Fibroblast of skin of right quadriceps (primary cell): ENCODE measurements around the gene SAA2.
"Not testable (repeated sequence)": the region's sequence is repeated elsewhere in the genome, so short reads cannot be mapped to it uniquely, and the experiment has no call there.

Experiments
- DNase-seq: peaks from one replicate; pipeline ENCODE4 v3.0.0-alpha.2; 2013

SAA2 gene

GRCh38 chr11:18248561-18248960, at the start of gene SAA2:
Gene SAA2, minus strand, starts transcription at chr11:18248668. Its CDS starts 657 bp downstream, at chr11:18248011.
- no peak for DNase-seq

- DNase-seq: no peak
Measured at GRCh38 chr11:18295316-18295715, 46.8 kb upstream of the SAA2 start.

- DNase-seq: no peak
Measured at GRCh38 chr11:18294862-18295261, 46.4 kb upstream of the SAA2 start.

- DNase-seq: no peak
Measured at GRCh38 chr11:18288911-18289310, 40.4 kb upstream of the SAA2 start.

GRCh38 chr11:18285841-18286240, 37.4 kb upstream of the SAA2 start:
- no peak for DNase-seq

- DNase-seq: no peak
Measured at GRCh38 chr11:18282626-18283025, 34.2 kb upstream of the SAA2 start.

- DNase-seq: no peak
Measured at GRCh38 chr11:18280438-18281045, 32.1 kb upstream of the SAA2 start.

GRCh38 chr11:18277565-18278271, 29.2 kb upstream of the SAA2 start:
- no peak for DNase-seq

- no peak for DNase-seq
Measured at GRCh38 chr11:18271206-18271605, 22.7 kb upstream of the SAA2 start.

GRCh38 chr11:18270102-18270501, 21.6 kb upstream of the SAA2 start:
- DNase-seq: no peak

GRCh38 chr11:18269252-18269651, 20.8 kb upstream of the SAA2 start:
- not testable (repeated sequence) for DNase-seq

GRCh38 chr11:18267335-18268133, 19.1 kb upstream of the SAA2 start:
- DNase-seq: not testable (repeated sequence)

- no peak for DNase-seq
Measured at GRCh38 chr11:18265949-18266348, 17.5 kb upstream of the SAA2 start, which contains the start of gene SAA1. Gene SAA1, plus strand, starts transcription at chr11:18266264. Its CDS starts 624 bp downstream, at chr11:18266888.

GRCh38 chr11:18264677-18265555, 16.4 kb upstream of the SAA2 start:
- DNase-seq: no peak

GRCh38 chr11:18264035-18264434, 15.6 kb upstream of the SAA2 start:
- DNase-seq: no peak

GRCh38 chr11:18262681-18263350, 14.3 kb upstream of the SAA2 start:
- peak; percentile 17 for DNase-seq

GRCh38 chr11:18261721-18262120, 13.3 kb upstream of the SAA2 start:
- DNase-seq: no peak

GRCh38 chr11:18259259-18259658, 10.8 kb upstream of the SAA2 start:
- DNase-seq: no peak

- no peak for DNase-seq
Measured at GRCh38 chr11:18254781-18255361, 6.4 kb upstream of the SAA2 start.

- DNase-seq: no peak
Measured at GRCh38 chr11:18253778-18254338, 5.4 kb upstream of the SAA2 start.

- DNase-seq: no peak
Measured at GRCh38 chr11:18253233-18253632, 4.8 kb upstream of the SAA2 start.
